Measurements from ENCODE around the gene PRKCZ.

PRKCZ gene

GRCh38 chr1:2025491-2025981 is 24.7 kb upstream of the PRKCZ start:
- no peak for DNase-seq

GRCh38 chr1:2027961-2028583 is 22.1 kb upstream of the PRKCZ start:
- no peak for DNase-seq

GRCh38 chr1:2028870-2029560 is 21.2 kb upstream of the PRKCZ start:
- no peak for DNase-seq

GRCh38 chr1:2029561-2029960 is 20.6 kb upstream of the PRKCZ start:
- no peak for DNase-seq

GRCh38 chr1:2030076-2030871 is 19.9 kb upstream of the PRKCZ start:
- no peak for DNase-seq

- no peak for DNase-seq
These were observed 18.4 kb upstream of the PRKCZ start for GRCh38 chr1:2031546-2032540.

- DNase-seq, result no peak
These were observed 17.5 kb upstream of the PRKCZ start for GRCh38 chr1:2032737-2033136.

- DNase-seq, result no peak
These were observed 17.0 kb upstream of the PRKCZ start for GRCh38 chr1:2033165-2033564.

GRCh38 chr1:2036287-2036686 is 13.9 kb upstream of the PRKCZ start:
- DNase-seq, result no peak

GRCh38 chr1:2037314-2037979 is 12.8 kb upstream of the PRKCZ start:
- no peak for DNase-seq

- no peak for DNase-seq
These were observed 12.0 kb upstream of the PRKCZ start for GRCh38 chr1:2038229-2038628.

GRCh38 chr1:2039251-2039650 is 11.0 kb upstream of the PRKCZ start:
- no peak for DNase-seq

- no peak for DNase-seq
These were observed 8.9 kb upstream of the PRKCZ start for GRCh38 chr1:2041305-2041704.

GRCh38 chr1:2041887-2042286 is 8.3 kb upstream of the PRKCZ start:
- DNase-seq, result no peak

- no peak for DNase-seq
These were observed 7.1 kb upstream of the PRKCZ start for GRCh38 chr1:2042830-2043773.

- DNase-seq, result no peak
These were observed 6.3 kb upstream of the PRKCZ start for GRCh38 chr1:2043886-2044285.

GRCh38 chr1:2044510-2045319 is 5.5 kb upstream of the PRKCZ start:
- peak; percentile 79 for DNase-seq

GRCh38 chr1:2045468-2046173 is 4.6 kb upstream of the PRKCZ start:
- no peak for DNase-seq
